ENCODE results near the gene BCS1L. TPM values are rescaled to one million over a fixed set of nuclear protein-coding genes. Genes with fewer than 3 reads are reported as not detected.

Gene BCS1L
- total and polyA plus RNA-seq, 2 of the 13 experiments (the other 11 are each of a cell fraction or from before 2014, with no cell fraction given), result 48.9 to 76.0 TPM

DNA sequence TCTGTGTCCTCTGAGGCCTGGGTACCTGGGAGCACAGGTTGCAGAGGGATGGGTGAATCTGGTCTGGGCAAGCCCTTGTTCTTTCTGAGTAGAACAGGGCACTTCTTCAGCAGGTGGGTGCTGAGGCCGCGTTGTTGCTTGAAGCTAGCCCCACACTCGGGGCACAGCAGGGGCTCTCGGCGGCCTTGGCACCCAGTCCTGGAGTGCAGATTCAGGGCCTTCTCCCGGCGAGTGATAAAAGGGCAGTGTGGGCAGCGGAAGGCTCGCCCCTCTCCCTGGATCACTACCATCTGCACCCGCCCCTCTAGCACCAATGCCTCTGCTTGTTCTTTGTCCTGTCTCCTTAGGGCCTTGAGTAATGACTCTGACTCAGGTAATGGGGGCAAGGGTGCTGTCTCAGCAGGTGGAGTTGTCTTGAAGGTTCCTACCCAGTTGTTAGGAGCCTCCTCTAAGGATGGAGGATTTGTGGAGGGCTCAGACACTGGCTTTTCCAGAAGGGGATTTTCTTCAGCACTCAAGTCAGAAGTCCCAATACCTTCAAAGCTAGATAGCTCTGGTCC, 15.7 kb upstream of the BCS1L start:
- in situ Hi-C loops (cut with HindIII; ENCODE audit: extremely low pct_ligation_motif_present, low pct_unique_long_range_greater_than_20kb), result no loop called here
- H3K27me3 ChIP-seq (ENCODE audit: control insufficient read depth in 1 of 2, insufficient read depth in 2 of 2, low read length in 2 of 2), result no peaks in the 10 kb centered on the region
- TF ChIP-seq MTF2 (CRISPR knock-in tag; IDR thresholded peaks at IDR 0.05; ENCODE audit: borderline replicate concordance) (no peak), CEBPG (CRISPR knock-in tag; IDR thresholded peaks at IDR 0.05) (no peak), ZFP90 (CRISPR knock-in tag; IDR thresholded peaks at IDR 0.05; ENCODE audit: borderline replicate concordance) (no peak), POLR2AphosphoS5 (IDR thresholded peaks at IDR 0.05; ENCODE audit: low read depth, low read length) (peak; percentile 23; the same call in 1 of the 2 replicates)
- TF ChIP-seq, protein P1, sequence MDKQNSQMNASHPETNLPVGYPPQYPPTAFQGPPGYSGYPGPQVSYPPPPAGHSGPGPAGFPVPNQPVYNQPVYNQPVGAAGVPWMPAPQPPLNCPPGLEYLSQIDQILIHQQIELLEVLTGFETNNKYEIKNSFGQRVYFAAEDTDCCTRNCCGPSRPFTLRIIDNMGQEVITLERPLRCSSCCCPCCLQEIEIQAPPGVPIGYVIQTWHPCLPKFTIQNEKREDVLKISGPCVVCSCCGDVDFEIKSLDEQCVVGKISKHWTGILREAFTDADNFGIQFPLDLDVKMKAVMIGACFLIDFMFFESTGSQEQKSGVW (CRISPR knock-in tag; IDR thresholded peaks at IDR 0.05; ENCODE audit: borderline replicate concordance), result no peak
- peaks cover 46 to 74% of the 10 kb centered on the region in 2 experiments for H3K36me3 ChIP-seq (replicated peaks in 1 of 2; ENCODE audit: control insufficient read depth in 1 of 2, insufficient read depth in 2 of 2, low read length in 2 of 2)
- H3K27ac ChIP-seq (ENCODE audit: extremely low read length, insufficient read depth, low read length), result no peak overlapping the region
- H3K79me2 ChIP-seq (ENCODE audit: insufficient read depth, low read length), result no peaks in the 10 kb centered on the region
- FAIRE-seq (no peak), DNase-seq (ENCODE audit: low spot score) (no peak), ATAC-seq (no peak; the same call in 2 of the 3 replicates)
- H3K4me1 ChIP-seq (ENCODE audit: insufficient read depth, low read length), result peaks cover 11% of the 10 kb centered on the region; the same call in 1 of the 2 replicates
- H4K20me1 ChIP-seq (ENCODE audit: insufficient read depth, low read length), result no peaks in the 10 kb centered on the region
- no TSS peak for BruUV-seq (replicated peaks)
- no peak overlapping the region for H3K4me3 ChIP-seq (replicated peaks in 1 of 3; ENCODE audit: insufficient read depth in 1 of 3, low read depth in 2 of 3, low read length in 3 of 3)
- no peaks in the 10 kb centered on the region for H3K9me3 ChIP-seq (ENCODE audit: low read length)
- POLR2A ChIA-PET, result interaction anchor here (1.0 kb wide), 1 partner anchor 16 kb away, joined by 3 read pairs; the partner anchor contains the start of genes BCS1L and ZNF142
- H3K4me2 ChIP-seq (ENCODE audit: low read depth, low read length), result no peak overlapping the region
- no peak overlapping the region for H3K9ac ChIP-seq (ENCODE audit: insufficient read depth, low read depth, low read length)
- intact Hi-C loops (cut with micrococcal nuclease; ENCODE audit: unreplicated experiment), result no loop called here
- WGBS (ENCODE audit: low lambda C conversion rate), result 96% methylated on average over 10 of the region's 10 CpGs
- CTCF ChIA-PET (ENCODE audit: low intra/inter-chr PET ratio, low total read pairs), result no interaction called here
- no peak overlapping the region for H2AFZ ChIP-seq (ENCODE audit: low read length)

DNA sequence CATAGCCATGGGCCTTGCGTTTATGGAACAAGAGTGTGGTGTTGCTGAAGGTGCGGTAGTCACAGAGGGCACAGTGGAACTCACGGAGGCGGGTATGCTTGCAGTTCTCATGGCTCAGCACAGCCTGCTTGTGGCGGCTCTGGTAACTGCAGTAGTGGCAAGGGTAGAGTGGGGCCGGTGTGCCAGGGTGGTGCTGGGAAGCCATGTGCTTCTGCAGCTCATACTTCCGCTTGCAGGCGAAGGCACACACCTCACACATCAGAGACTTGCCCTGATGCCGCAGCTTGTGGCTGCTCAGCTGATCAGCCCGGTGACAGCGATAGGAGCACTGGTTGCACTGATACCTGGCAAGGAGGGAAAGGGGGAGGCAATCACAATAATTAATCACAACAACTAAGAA, 14.8 kb upstream of the BCS1L start:
- Histone ChIP-seq H3K79me2 (ENCODE audit: insufficient read depth, low read length) (no peaks in the 10 kb centered on the region), H3K27ac (ENCODE audit: extremely low read length, insufficient read depth, low read length) (no peak overlapping the region), H3K4me3 (replicated peaks in 1 of 3; ENCODE audit: insufficient read depth in 1 of 3, low read depth in 2 of 3, low read length in 3 of 3) (no peak overlapping the region), H3K4me2 (ENCODE audit: low read depth, low read length) (no peak overlapping the region), H4K20me1 (ENCODE audit: insufficient read depth, low read length) (no peaks in the 10 kb centered on the region), H3K9me3 (ENCODE audit: low read length) (no peaks in the 10 kb centered on the region), H3K4me1 (ENCODE audit: insufficient read depth, low read length) (peaks cover 11% of the 10 kb centered on the region; the same call in 1 of the 2 replicates), H3K27me3 (ENCODE audit: control insufficient read depth in 1 of 2, insufficient read depth in 2 of 2, low read length in 2 of 2) (no peaks in the 10 kb centered on the region), H3K36me3 (replicated peaks in 1 of 2; ENCODE audit: control insufficient read depth in 1 of 2, insufficient read depth in 2 of 2, low read length in 2 of 2) (peaks cover 43 to 76% of the 10 kb centered on the region in 2 experiments), H2AFZ (ENCODE audit: low read length) (no peak overlapping the region), H3K9ac (ENCODE audit: insufficient read depth, low read depth, low read length) (no peak overlapping the region)
- POLR2A ChIA-PET, result no interaction called here
- 88% methylated on average over 11 of the region's 11 CpGs for WGBS (ENCODE audit: low lambda C conversion rate)
- in situ Hi-C loops (cut with HindIII; ENCODE audit: extremely low pct_ligation_motif_present, low pct_unique_long_range_greater_than_20kb), result loop anchor here (5.0 kb wide), 1 partner anchor 372 kb away; the partner anchor contains the start of genes AAMP and PNKD
- BruUV-seq (replicated peaks), result no TSS peak
- no peak for DNase-seq (ENCODE audit: low spot score)
- CTCF ChIA-PET (ENCODE audit: low intra/inter-chr PET ratio, low total read pairs), result no interaction called here
- intact Hi-C loops (cut with micrococcal nuclease; ENCODE audit: unreplicated experiment), result no loop called here
- ATAC-seq, result peak; percentile 20
- FAIRE-seq, result no peak
- peak; percentile 25 for TF ChIP-seq AGO2 (optimal IDR thresholded peaks at IDR 0.05; ENCODE audit: low read depth, low read length)
- TF ChIP-seq, protein P2, sequence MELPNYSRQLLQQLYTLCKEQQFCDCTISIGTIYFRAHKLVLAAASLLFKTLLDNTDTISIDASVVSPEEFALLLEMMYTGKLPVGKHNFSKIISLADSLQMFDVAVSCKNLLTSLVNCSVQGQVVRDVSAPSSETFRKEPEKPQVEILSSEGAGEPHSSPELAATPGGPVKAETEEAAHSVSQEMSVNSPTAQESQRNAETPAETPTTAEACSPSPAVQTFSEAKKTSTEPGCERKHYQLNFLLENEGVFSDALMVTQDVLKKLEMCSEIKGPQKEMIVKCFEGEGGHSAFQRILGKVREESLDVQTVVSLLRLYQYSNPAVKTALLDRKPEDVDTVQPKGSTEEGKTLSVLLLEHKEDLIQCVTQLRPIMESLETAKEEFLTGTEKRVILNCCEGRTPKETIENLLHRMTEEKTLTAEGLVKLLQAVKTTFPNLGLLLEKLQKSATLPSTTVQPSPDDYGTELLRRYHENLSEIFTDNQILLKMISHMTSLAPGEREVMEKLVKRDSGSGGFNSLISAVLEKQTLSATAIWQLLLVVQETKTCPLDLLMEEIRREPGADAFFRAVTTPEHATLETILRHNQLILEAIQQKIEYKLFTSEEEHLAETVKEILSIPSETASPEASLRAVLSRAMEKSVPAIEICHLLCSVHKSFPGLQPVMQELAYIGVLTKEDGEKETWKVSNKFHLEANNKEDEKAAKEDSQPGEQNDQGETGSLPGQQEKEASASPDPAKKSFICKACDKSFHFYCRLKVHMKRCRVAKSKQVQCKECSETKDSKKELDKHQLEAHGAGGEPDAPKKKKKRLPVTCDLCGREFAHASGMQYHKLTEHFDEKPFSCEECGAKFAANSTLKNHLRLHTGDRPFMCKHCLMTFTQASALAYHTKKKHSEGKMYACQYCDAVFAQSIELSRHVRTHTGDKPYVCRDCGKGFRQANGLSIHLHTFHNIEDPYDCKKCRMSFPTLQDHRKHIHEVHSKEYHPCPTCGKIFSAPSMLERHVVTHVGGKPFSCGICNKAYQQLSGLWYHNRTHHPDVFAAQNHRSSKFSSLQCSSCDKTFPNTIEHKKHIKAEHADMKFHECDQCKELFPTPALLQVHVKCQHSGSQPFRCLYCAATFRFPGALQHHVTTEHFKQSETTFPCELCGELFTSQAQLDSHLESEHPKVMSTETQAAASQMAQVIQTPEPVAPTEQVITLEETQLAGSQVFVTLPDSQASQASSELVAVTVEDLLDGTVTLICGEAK (IDR thresholded peaks at IDR 0.05), result no peak
- TF ChIP-seq, protein P2 (CRISPR knock-in tag; IDR thresholded peaks at IDR 0.05), result no peak

Data from HepG2 (cell line).